ENCODE data around the gene CARD9.
A peak's percentile ranks its signal among the peaks of the same experiment; 100 is the strongest.
"Not testable (repeated sequence)": the region's sequence is repeated elsewhere in the genome, so short reads cannot be mapped to it uniquely, and the experiment has no call there.

The CARD9 gene

DNA sequence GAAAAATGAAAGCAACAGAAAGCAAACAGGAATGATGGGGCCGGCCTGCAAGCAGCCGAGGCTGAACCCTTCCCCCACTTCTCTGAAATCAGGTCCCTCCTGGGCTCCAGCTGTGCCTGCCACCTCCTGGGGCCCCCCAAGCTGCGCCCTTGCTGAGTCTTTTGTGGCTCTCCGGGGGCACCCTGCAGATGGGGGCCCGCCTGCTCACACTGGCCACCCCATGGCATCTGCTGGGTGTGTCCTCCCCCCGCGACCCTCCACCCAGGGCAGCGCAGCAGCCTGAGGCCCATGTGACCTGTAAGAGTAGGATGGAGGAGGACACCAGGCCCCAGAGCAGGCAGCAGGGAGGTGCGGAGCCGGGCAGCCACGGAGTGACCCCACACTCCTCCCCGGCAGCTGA is 40.4 kb downstream of the CARD9 start:
- no peak for DNase-seq

DNA sequence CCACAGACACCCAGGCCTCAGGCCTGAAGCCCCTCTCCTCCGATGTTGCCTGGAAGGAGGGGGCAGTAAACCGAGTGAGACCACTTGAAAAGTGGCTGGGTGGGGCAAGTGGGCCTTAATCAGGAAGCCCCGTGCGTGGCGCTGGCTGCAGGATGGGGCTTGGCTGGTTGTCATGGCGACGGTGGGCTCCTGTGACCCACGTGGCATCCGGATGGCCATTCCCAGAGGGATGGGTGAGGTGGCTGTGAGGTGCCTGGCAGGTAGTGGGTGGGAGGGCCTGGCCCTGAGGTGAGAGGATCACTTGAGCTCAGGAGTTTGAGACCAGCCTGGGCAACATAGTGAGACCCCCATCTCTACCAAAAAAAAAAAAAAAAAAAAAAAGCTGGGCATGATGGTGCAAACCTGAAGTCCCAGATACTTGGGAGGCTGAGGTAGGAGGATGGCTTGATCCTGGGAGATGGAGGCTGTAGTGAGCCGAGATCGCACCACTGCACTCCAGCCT is 40.9 kb downstream of the CARD9 start:
- DNase-seq, result no peak

DNA sequence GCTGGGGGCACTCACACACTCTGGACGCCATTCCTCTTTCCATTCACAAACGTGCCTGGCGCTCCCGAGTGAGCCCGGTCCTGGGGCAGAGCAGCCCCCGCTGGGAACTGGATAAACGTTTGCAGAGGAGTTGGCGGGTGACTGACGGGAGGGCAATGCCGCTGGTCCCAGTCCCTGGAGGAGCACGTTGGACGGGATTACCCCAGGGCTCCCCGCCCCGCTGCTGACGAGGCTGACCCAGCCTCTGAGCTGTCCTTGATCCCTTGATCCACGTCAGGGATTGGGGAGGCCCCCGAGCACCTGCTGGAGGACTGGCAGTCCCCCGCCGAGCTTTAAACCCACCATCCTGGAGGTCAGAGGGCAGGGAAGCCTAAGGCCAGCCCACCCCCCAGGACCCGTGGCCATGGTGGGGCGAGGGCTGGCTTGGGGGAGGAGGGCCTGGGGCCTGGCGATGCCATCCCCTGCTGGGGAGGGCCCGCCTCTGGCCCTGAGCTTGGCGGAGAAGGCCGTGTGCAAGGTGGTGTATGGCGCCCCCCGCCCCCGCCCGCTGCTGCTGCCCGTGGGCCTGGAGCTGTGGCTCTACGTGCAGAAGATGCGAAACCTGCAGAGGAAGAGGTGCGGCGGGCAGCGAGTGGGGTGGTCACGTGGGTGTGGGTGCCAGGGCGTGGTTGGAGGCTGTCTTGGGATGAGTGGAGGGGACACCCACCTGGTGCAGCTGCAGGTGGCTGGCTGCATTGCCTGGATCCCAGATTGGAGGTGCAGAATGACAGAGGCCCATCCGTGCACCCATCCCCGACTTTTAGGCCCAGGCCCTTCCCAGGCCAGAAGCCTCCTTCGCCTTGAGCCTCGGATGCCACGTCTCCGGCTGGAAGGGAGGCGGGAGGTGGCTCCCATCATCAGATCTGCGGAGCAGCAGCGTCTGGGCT is 41.6 kb downstream of the CARD9 start:
- DNase-seq, result no peak

DNA sequence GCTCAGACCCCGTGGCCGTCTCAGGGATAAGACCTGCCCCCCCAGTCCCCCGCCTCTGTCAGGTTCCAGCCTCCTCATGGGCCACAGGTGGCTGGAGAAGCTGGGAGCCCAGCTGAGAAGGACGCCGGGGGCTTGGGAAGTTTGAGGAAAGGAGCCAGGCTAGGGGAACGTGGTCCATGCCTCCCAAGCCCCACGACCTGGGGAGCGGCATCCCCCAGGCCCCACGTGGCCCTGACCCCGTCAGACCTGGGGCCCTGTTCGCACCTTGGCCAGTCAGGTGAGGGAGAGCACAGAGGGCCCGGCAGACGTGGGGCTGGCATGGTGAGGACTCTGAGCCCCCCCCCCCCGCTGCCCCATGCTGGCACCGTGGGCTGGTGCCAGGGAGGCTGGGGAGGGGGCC is 42.4 kb downstream of the CARD9 start:
- no peak for DNase-seq

DNA sequence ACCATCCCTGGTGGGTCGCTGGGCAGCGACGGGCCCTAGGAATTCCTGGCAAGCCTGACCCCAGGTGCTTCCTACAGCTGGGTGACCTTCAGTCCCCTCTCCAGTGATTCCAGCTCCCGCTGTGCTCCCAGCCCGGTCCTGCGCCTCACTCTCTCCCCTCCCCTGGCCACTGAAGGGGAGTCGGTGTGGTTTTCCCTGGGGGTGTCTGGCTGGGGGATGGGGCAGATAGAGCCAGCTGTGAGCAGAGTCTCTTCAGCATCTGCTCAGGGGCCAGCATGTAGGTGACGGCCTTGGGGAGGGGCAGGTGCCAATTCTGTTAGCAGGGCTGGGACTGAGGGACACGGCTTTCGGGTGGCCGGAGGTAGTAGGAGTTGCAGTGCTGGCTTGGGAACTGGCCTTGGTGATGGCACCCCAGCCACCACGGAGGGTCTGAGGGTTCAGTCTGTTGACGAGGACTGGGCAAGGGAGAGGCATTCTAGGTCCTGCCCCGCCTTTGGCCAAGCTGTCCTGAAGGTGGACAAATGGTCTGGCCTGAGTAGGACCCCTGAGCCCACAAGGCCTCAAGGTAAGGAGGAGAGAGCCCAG is 43.0 kb downstream of the CARD9 start:
- no peak for DNase-seq

DNA sequence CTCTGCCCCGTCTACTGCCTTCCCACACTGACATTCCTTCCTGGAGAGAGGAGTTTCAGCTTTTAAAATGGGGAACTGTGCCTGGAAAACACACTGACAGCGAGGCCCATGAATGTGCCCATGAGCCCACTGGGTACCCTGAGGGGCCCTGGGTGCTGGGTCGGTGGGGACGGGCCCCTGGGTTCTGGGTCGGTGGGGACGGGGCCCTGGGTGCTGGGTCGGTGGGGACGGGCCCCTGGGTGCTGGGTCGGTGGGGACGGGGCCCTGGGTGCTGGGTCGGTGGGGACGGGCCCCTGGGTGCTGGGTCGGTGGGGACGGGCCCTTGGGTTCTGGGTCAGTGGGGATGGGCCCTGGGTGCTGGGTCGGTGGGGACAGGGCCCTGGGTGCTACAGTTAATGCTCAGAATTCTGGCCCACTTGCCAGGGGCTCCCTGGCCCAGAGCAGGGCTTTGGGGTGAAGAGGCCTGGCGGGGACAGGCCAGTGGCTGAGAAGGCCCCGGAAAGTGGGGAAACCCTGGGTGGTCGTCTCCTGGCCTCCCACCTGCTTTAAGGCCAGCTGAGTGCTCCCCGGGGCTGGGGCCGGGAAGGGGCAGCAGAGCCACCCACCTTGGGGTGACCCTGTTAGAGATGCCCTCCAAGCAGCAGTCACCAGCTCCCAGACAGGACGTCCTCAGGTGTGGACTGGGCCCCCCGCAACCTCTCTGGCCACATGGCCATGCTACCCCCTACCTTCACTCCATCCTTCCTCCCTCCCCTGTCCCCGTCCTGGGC is 43.6 kb downstream of the CARD9 start:
- DNase-seq, result no peak

DNA sequence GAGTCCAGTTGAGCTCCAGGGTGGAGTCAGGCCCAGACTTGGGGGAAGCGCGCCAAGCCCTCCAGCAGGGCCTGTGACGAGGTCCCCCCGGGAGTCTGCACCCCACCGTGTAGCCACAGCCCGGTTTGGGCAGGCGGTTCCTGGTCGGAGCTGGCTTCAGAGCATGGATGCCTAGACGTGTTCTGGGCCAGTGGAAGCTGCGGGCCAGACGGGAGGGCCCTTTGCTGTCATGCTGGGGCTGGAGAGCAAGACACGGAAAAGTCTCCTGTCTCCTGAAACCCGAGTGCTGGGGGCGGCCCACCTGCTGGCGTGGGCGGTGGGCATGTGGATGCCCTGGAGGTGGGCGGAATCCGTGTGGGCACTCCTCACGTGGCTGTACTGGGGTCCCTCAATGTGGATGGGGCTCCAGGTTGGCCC is 44.2 kb downstream of the CARD9 start:
- no peak for DNase-seq

DNA sequence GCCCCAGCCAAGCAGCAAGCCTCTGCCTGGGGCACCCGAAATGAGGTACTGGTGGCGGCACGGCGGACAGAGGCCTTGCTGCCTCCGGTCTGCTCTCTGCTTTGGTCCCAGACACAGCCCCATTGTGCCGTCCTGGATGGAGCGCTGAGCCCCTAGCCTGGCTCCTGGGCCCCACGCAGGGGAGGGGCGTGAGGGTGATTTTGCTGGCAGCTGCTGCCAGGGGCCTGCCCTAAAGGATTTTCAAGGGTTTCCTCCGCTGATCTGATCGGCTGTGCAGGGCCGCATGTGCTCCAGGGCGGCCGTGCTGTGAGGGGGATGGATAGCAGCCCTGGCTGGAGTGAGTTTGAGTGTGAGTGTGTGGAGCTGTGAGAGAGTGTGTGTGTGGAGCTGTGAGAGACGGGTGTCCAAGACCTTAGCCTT is 44.8 kb downstream of the CARD9 start:
- no peak for DNase-seq

DNA sequence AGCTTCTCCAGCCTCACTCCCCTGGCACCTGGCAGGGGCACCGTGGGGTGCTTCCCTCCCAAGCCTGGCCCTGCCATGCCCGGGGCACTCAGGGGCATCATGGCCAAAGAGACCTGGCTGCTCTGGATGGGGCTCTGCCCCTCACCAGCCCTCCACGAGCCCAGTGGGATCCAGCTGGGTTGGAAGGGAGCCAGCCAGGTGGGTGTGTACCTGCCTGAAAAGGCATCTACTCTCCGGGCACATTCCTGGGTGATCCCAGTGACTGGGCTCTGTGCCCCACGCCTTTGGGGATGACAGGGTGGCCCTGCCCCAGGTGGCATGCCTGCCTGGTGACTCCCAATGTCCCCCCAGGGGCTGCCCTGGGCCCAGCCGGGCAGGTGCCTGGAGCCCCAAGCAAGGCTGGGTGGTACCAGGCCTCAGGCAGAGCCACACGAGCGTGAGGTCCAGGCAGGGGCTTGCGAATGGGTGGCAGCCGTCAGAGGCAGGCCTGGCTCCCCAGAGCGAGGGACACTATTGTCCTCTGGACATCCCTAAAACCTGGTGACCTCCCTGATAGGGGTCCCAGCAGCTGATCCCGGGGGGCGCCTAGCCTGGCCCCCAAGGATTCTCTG is 45.4 kb downstream of the CARD9 start:
- no peak for DNase-seq

DNA sequence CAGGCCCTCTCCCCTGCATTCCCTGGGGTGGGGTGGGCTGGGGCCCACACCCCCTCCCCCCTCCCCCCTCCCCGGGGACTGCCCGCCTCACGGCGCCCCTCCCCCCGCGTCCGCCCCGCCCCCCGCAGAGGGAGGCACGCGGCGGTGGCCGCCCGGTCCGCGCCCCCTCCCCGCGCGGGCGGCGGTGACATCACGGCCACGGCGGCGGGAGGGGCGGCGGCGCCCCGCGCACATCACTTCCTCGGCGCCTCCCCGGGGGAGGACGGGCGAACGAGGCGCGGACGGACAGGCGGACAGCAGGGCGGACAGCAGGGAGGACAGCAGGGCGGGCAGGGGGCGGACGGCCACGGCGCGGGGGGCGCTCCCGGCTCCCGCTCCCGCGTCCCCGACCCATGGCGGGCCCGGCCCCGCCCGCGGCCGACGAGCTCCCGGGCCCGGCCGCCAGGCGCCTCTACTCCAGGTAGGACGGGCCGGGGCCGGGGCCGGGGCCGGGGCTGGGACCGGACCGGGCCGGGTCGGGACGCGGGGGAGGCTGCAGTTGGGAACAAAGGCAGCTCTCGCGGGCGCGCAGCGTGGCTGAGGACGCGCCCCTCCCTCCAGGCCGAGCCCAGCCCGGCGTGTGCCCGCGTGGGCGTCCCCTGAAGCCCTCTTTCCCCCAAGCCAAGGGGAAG is 46.0 kb downstream of the CARD9 start, which contains the start of gene GPSM1:
Gene GPSM1, plus strand, starts transcription at position 236 of the 671 bp plus-strand sequence. Its CDS starts 157 bp downstream, at position 393.
- DNase-seq, result peak; percentile 35

DNA sequence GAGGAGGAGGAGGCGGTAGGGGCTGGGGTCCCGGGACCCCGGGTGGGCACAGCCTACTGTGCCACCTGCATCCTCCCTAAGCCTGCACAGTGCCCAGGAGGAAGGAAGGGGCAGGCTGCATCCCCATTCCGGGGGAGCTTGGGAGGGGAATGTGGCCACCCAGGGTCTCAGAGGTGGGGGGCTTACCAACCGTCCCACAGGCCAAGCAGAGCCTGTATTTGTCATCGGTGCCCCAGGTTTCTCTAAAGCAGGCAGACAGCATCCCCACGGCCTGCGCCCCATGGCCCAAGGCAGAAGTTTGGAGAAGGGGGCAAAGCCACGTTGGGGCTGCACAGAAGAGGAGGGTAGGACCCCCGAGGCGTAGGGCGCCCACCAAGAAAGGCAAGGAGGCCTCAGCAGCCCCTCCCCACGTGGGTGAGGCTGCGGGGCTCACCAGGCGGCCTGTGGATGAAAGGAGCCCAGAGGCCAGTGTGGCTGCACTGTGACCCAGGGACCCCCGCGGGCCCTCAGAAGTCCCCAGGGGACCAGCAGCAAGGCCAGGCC is 46.6 kb downstream of the CARD9 start:
- no peak for DNase-seq

DNA sequence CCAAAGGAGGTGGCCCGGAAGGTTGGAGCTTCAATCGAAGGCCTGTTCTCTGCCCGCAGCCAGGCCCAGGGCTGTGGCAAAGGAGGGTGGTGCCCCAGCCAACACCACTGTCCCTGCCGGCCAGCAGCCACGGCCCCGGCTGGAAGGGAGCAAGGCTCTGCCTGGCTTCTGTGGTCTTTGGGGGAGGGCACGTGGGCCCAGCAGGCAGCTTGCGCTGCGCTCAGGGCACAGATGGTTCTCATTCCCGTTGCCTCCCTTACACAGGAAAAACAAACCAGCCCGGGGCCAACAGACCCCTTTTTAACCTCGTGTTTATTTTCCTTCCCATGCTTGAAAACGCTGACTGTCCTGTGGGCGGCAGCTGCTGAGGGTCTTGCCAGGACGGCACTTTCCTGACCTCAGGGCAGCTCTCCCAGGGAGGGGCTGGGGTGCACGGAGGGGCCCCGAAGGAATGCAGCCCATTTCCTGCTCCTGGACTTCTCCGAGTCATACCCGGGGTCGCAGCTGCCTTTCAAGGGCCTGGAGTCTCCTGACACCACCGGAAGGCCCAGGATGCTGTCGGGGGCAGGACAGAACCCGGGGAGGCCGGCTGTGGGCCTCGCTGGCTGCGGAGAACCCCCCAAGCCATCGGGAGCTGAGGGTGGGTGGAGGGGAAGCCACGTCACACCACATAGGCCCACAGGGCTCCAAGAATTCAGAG is 47.3 kb downstream of the CARD9 start:
- DNase-seq, result no peak

DNA sequence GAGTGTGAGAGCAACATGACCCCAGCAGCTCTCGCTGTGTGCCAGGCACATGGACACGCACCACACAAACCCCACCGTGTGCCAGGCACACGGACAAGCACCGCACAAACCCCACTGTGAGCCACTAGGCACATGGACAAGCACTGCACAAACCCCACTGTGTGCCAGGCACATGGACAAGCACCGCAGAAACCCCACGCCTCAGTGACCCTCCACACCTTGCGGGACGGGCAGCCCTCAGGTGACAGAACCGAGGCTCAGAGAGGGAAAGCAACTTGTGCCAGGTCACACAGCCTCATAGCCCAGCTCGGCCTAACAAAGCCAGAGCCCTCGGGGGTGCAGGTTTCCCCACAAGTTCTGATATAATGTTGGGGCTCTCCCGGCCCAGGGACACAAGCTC is 48.1 kb downstream of the CARD9 start:
- no peak for DNase-seq

DNA sequence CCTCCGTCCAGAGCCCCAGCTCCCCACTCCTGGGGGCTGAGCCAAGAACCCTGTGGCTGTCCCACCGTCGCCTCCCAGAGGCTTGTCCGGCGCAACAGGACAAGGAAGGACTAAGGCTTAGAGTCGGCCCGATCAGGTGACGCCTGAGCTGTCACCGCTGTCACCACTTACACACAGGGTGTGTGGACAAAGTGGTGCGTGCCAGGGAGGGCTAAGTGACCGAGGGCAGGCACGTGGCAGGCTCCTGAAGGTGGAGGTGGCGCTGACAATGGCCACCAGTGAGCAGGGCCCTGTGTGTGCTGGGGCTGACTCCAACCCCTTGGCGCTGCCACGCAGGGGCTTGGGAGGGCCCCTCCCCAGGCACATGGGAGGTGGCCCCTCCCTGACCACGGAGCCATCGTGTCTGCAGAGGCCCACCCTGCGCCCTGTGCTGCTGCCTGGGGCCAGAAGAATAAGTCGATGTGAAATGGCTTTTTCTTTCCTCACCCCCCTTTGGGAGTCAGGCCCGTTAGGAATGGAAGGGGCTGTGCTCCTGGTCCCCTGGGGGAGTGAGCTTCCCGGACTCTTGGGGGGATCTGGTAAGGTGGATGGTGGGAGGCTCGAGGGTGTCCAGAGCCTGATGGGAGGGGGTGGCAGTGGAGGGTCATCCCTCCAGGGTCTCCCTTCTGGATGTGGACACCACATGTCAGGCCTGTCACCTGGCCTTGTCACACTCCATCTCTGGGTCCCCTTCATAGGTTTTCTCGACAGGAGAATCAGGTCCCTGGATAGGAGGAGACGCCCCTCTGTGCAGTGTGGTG is 48.8 kb downstream of the CARD9 start:
- no peak for DNase-seq

DNA sequence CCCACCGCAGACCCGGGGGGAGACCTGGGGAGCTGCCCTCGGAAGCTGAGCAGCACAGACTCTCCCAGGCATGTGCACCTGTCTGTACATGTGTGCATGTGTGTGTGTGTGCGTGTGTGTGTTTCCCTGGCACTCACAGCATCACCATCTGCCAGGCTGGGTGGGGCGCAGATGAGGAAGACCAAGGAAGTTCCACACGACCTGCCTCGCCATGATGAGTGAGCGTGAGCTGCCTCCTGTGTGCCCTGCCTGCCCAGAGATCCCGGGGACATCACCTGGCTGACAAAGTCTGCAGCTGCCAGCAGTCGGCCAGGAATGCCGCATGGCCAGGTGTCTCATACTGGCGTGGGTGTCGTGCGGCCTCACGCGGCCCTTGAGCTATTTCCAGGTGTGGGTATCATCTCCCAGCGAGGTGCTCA is 50.1 kb downstream of the CARD9 start:
- no peak for DNase-seq

DNA sequence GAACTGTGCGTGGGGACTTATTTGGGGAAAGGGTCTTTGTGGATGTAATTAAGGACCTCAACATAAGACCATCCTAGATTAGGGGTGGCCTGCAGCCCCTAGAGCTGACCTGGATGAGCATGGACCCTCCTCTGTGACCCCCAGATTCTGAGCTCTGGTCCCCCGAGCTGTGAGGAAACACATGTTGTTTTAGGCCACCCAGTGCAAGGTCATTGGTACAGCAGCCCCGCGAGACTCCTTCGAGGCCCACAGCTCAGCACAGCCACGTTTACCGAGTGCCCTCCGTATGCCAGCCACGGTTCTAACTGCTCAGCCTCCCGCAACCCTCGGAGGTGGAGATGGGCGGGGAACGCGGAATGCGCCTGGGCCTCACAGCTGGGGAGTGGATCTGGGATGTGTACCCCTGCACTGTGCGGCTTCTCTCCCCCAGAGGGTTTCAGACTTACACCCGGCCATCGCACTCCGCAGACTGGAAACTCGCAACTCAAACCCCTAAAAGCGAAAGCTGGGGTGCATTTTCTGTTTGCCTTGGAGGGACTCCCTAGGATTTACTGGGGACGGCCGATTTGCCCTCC is 50.6 kb downstream of the CARD9 start:
- no peak for DNase-seq

DNA sequence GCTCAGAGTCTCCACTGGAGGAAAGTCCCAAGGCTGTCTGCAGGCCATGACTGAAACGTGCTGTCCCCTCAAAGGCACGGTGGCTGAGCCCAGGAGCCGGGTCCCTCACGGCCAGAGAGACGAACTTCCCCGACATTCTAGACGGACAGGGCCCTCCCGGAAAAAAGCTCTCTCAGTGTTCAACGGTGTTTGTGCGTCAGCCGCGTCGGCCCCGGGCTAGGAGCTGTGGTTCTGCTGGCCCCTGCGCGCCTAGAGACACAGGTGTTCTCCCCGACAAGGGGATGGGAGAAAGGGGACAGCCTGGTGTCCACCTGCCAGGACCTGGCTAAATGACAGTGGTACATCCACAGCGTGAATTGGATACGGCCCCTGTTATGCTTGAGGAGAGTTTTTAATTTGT is 51.9 kb downstream of the CARD9 start:
- no peak for DNase-seq

DNA sequence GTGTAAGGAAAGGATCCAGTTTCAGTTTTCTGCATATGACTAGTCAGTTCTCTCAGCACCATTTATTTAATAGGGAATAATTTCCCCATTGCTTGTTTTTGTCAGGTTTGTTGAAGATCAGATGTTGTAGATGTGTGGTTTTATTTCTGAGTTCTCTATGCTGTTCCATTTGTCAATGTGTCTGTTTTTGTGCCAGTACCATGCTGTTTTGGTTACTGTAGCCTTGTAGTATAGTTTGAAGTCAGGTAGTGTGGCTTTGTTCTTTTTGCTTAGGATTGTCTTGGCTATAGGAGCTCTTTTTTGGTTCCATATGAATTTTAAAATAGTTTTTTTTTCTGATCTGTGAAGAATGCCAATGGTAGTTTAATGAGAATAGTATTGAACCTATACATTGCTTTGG is 52.5 kb downstream of the CARD9 start:
- not testable (repeated sequence) for DNase-seq

DNA sequence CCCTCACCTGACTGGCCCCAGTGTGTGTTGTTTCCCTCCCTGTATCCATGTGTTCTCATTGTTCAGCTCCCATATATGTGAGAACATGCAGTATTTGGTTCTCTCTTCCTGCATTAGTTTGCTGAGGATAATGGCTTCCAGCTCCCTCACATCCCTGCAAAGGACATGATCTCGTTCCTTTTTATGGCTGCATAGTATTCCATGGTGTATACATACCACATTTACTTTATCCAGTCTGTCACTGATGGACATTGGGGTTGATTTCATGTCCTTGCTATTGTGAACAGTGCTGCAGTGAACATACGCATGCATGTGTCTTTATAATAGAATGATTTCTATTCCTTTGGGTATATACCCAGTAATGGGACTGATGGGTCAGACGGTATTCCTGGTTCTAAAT is 53.5 kb downstream of the CARD9 start:
- not testable (repeated sequence) for DNase-seq

DNA sequence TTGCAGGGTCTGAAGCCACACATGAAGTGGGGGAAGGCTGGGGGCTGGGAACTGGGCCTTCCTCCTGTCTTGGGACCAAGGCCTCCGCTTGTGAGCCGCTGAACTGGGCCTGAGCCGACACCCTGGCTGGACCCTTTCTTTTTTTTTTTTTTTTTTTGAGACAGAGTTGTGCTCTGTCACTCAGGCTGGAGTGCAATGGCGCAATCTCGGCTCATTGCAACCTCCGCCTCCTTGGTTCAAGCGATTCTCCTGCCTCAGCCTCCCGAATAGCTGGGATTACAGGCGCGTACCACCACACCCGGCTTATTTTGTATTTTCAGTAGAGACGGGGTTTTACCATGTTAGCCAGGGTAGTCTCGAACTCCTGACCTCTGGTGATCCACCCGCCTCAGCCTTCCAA is 54.2 kb downstream of the CARD9 start:
- DNase-seq, result not testable (repeated sequence)

Measured in activated T-cell treated with anti-CD3 and anti-CD28 coated beads for 4 hours (primary cell).